IPS-NIHi7 (cell line): ENCODE data around the gene MESD.

Experiments
- DNase-seq: peaks from one replicate; pipeline ENCODE4 v3.0.0; 2012; ENCODE audit warnings: mixed read lengths; ENCODE audit errors: extremely low spot score

MESD gene

DNA sequence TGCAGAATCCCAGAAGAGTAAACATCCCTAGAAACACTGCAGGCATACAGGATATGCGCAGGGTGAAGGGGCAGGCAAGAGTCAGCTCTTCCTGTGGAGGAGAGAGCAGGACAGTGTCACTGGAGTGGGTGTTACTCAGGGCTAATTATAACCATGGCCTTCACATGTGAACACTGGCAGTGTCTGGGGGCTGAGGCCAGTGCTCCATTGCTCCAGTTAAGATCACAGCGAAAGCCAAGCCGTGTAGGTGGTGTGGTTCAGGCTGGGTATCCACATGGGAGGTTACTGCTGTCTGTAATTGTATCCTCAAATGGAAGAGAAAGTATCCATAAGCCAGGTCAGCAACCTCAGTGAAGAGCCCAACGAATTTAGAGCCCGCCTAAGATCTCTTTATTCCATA, 84.6 kb downstream of the MESD start:
- DNase-seq, result peak; percentile 25

DNA sequence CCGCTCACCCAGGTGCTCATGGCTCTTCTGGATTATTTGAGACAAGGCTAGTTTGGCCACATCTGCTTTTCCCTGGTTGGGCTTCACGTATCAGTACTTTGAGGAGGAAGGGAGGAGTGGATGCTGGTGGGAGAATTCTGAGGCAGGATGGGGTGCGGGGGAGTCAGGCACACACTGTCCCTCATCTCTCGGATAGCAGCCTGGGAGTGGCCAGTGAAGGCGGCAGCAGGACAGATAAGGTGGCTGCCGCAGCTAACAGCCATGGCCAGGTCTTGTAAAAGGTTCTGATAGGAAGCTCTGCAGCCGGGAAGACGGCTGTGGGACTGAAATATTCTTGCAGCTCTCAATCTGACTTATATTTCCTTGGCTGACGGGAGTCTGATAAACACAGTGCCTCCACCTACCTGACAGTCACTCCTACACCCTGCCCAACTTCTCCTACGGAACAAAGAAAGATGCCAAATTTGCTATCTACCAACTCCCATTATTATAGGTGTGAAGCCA, 87.3 kb downstream of the MESD start:
- no peak for DNase-seq

DNA sequence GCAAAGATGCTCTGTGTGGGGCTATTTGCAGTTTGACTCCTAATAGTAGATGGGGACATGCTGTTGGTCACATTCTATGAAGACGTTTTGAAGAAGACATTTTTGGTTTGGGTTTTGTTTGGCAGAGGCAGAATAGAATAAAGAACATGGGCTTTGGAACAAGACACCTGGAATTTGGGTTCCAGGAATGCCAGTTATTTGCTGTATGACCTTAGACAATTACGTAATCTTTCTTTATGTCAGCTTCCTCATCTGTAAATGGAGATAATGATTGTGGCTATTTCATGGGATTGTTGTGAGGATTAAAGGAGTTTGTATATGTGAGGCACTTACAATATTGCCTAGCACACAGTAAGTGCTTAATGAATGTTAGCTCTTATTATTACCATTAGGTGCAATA, 91.6 kb downstream of the MESD start:
- DNase-seq, result no peak
